K562 (cell line): Measurements from ENCODE around the gene TARS2. TPM values are rescaled to one million over a fixed set of nuclear protein-coding genes. Genes with fewer than 3 reads are reported as not detected.

Experiments used
- ASH1L ChIP-seq: fragments of 450-650 bp; IDR thresholded peaks from 2 replicates; pipeline ENCODE4 v1.6.1; 2018; ENCODE audit warnings: borderline replicate concordance, mild to moderate bottlenecking, low read depth; ENCODE audit not compliant: partially characterized antibody
- ELF1 ChIP-seq: fragments of 200-800 bp; sonication (Bioruptor generic); IDR thresholded peaks from 2 replicates; pipeline ENCODE4 v1.6.1; 2016; ENCODE audit warnings: missing genetic modification characterization, missing compliant biosample characterization
- FOXA3 ChIP-seq, 2 experiments: fragments of 450-650 bp in 1 of 2; sonication (generic) in 1 of 2; formaldehyde crosslinking; IDR thresholded peaks in 1 of 2; conservative IDR thresholded peaks in 1 of 2; 2 replicates each; pipeline versions ENCODE4 v1.4.0 to v1.8.0; 2020 to 2022; ENCODE audit warnings: mild to moderate bottlenecking in 2 of 2, missing genetic modification reagents in 1 of 2
- FOXK2 ChIP-seq, 2 experiments: fragments of 450-650 bp; IDR thresholded peaks in 1 of 2; conservative IDR thresholded peaks in 1 of 2; 2 replicates each; pipeline ENCODE4 v1.6.1; 2016; ENCODE audit warnings: low read depth in 2 of 2, mild to moderate bottlenecking in 1 of 2
- GATAD2B ChIP-seq: fragments of 450-650 bp; IDR thresholded peaks from 2 replicates; pipeline ENCODE4 v1.6.1; 2017; ENCODE audit warnings: mild to moderate bottlenecking, borderline replicate concordance
- JUNB ChIP-seq: fragments of 450-650 bp; formaldehyde crosslinking; conservative IDR thresholded peaks from 2 replicates; pipeline ENCODE4 v1.4.0; 2020; ENCODE audit warnings: mild to moderate bottlenecking
- JUND ChIP-seq, 2 experiments: IDR thresholded peaks; 2 replicates in 1 of 2; 3 replicates in 1 of 2; pipeline ENCODE4 v1.6.1; 2011; ENCODE audit warnings: borderline replicate concordance in 2 of 2, low read depth in 2 of 2, low read length in 2 of 2, improper control_type of control experiment in 1 of 2, missing biosample characterization in 1 of 2, missing genetic modification characterization in 1 of 2, missing genetic modification reagents in 1 of 2
- NCOA1 ChIP-seq: fragments of 450-650 bp; IDR thresholded peaks from 2 replicates; pipeline ENCODE4 v1.6.1; 2016; ENCODE audit warnings: low read depth
- PCBP1 ChIP-seq: fragments of 200-400 bp; formaldehyde crosslinking; IDR thresholded peaks from 2 replicates; pipeline ENCODE4 v1.6.1; 2018; ENCODE audit warnings: mild to moderate bottlenecking, low read depth, low read length; ENCODE audit not compliant: poor library complexity, severe bottlenecking
- RAD21 ChIP-seq, 2 experiments: fragments of 250-450 bp in 1 of 2; fragments of 450-650 bp in 1 of 2; sonication (Bioruptor Pico) in 1 of 2; formaldehyde crosslinking in 1 of 2; IDR thresholded peaks in 1 of 2; conservative IDR thresholded peaks in 1 of 2; 2 replicates each; pipeline versions ENCODE4 v1.4.0 to v1.8.0; 2020 to 2022; ENCODE audit warnings: mild to moderate bottlenecking in 2 of 2, moderate library complexity in 1 of 2
- SIN3B ChIP-seq: fragments of 450-650 bp; IDR thresholded peaks from 2 replicates; pipeline ENCODE4 v1.6.1; 2017; ENCODE audit warnings: low read depth, mild to moderate bottlenecking, moderate library complexity
- SMAD3 ChIP-seq: fragments of 450-650 bp; formaldehyde crosslinking; conservative IDR thresholded peaks from 2 replicates; pipeline ENCODE4 v1.4.0; 2020; ENCODE audit warnings: mild to moderate bottlenecking
- SRSF7 ChIP-seq: fragments of 200-400 bp; formaldehyde crosslinking; optimal IDR thresholded peaks from 2 replicates; pipeline ENCODE3; 2017; ENCODE audit warnings: mild to moderate bottlenecking, low read depth, low read length
- TAL1 ChIP-seq: fragments of 450-650 bp; IDR thresholded peaks from 2 replicates; pipeline ENCODE4 v1.6.1; 2016; ENCODE audit warnings: mild to moderate bottlenecking
- ZNF280A ChIP-seq: fragments of 450-650 bp; IDR thresholded peaks from 2 replicates; pipeline ENCODE4 v1.6.1; 2018; ENCODE audit warnings: mild to moderate bottlenecking, low read depth; ENCODE audit not compliant: partially characterized antibody
- ZSCAN32 ChIP-seq: fragments of 450-650 bp; formaldehyde crosslinking; IDR thresholded peaks from 2 replicates; pipeline ENCODE4 v1.4.0; 2020; ENCODE audit warnings: mild to moderate bottlenecking, moderate library complexity
- ZZZ3 ChIP-seq: fragments of 450-650 bp; IDR thresholded peaks from 2 replicates; pipeline ENCODE4 v1.6.1; 2016; ENCODE audit warnings: antibody characterized with exemption, mild to moderate bottlenecking, moderate library complexity
- polyA plus RNA-seq, 8 experiments: library from polyadenylated mRNA; depleted of rRNA in 4 of 8; stranded (reverse) in 5 of 8; unstranded in 3 of 8; fragments of >200 nt; fragmentation: Nextera tagmentation in 2 of 8; fragmentation: Illumina TruSeq in 1 of 8; extraction: Ambion mirVana in 2 of 8; extraction: Trizol in 1 of 8; gene quantifications; 2 replicates each; pipeline versions ENCODE4 v1.2.1 to v1.2.3, GENCODE V29; 2011 to 2014; ENCODE audit warnings: inconsistent platforms in 1 of 8, missing spikeins in 1 of 8
- total RNA-seq, 7 experiments: library from RNA; depleted of rRNA in 6 of 7; stranded (reverse); fragments of >200 nt in 6 of 7; fragmentation: Illumina TruSeq in 2 of 7; extraction: Trizol in 2 of 7; gene quantifications; 2 replicates each; pipeline versions ENCODE4 v1.2.1 to v1.2.3, GENCODE V29; 2011 to 2021; ENCODE audit warnings: low replicate concordance in 1 of 7
- TF ChIP-seq, protein P1 (sequence below): IDR thresholded peaks from 2 replicates; pipeline ENCODE4 v1.6.1; 2016; ENCODE audit warnings: missing genetic modification characterization, missing compliant biosample characterization

Gene TARS2
- total and polyA plus RNA-seq, 9 of the 15 experiments (the other 6 are each of a cell fraction or from before 2014, with no cell fraction given): 17.0 to 64.2 (median 39.4) TPM

DNA sequence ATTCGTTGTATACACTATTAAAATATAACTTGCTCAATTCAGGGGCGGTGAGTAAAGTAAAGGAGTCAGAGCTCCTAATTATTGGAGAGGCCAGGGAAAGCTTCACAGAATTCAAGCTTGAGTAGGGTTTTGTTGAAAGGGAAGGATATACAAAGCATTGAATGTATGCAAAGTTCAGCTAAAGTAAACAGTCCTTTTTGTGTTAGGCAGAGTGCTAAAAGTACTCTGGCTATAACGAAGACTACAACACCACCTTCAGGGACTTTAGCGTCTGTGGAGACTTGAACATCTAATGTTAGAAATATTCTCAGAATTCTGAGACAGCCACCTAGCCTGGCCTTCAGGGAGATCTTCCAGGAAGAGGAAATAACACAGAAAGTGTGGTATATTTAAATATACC is 29.4 kb downstream of the TARS2 start (continued):
- TF ChIP-seq FOXK2 (conservative IDR thresholded peaks at IDR 0.05 in 1 of 2, IDR thresholded peaks at IDR 0.05 in 1 of 2; ENCODE audit: low read depth in 2 of 2) (peak in 1 of 2 experiments; percentile 22; a peak in 1 of 4 replicates), ZSCAN32 (no peak), ZZZ3 (no peak), SIN3B (no peak), GATAD2B (peak; percentile 29; the same call in 1 of the 2 replicates), PCBP1 (no peak), NCOA1 (no peak), ZNF280A (no peak), SMAD3 (CRISPR knock-in tag) (no peak), JUND (IDR thresholded peaks at IDR 0.05; ENCODE audit: borderline replicate concordance, low read depth, low read length) (0 out of 2 replicates have a peak, but pooled peaks have one; percentile 10), JUND (tag; IDR thresholded peaks at IDR 0.05; ENCODE audit: borderline replicate concordance, low read depth, low read length) (no peak; the same call in 2 of the 3 replicates), SRSF7 (no peak), JUNB (no peak), ELF1 (tag) (no peak), RAD21 (CRISPR knock-in tag; conservative IDR thresholded peaks at IDR 0.05 in 1 of 2, IDR thresholded peaks at IDR 0.05 in 1 of 2) (peak; percentile 59 to 78), TAL1 (no peak), FOXA3 (CRISPR knock-in tag; conservative IDR thresholded peaks at IDR 0.05 in 1 of 2, IDR thresholded peaks at IDR 0.05 in 1 of 2) (peak; percentile 67 to 77; a peak in 3 of 4 replicates), ASH1L (no peak)
- TF ChIP-seq, protein P1, sequence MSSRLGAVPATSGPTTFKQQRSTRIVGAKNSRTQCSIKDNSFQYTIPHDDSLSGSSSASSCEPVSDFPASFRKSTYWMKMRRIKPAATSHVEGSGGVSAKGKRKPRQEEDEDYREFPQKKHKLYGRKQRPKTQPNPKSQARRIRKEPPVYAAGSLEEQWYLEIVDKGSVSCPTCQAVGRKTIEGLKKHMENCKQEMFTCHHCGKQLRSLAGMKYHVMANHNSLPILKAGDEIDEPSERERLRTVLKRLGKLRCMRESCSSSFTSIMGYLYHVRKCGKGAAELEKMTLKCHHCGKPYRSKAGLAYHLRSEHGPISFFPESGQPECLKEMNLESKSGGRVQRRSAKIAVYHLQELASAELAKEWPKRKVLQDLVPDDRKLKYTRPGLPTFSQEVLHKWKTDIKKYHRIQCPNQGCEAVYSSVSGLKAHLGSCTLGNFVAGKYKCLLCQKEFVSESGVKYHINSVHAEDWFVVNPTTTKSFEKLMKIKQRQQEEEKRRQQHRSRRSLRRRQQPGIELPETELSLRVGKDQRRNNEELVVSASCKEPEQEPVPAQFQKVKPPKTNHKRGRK (tag): no peak
